H1 (cell line): ENCODE results near the gene CDK10. TPM values are rescaled to one million over a fixed set of nuclear protein-coding genes. Genes with fewer than 3 reads are reported as not detected.

ENCODE experiments used
- ATF2 ChIP-seq: IDR thresholded peaks from 2 replicates; pipeline ENCODE4 v1.6.1; 2012; ENCODE audit warnings: low read length, inconsistent platforms
- polyA plus RNA-seq, 7 experiments: library from polyadenylated mRNA; depleted of rRNA in 3 of 7; stranded (reverse) in 5 of 7; unstranded in 2 of 7; fragments of >200 nt in 5 of 7; fragments of 200-250 nt in 2 of 7; gene quantifications; 1 replicate in 5 of 7; 2 replicates in 1 of 7; 4 replicates in 1 of 7; pipeline versions ENCODE4 v1.2.1 to v1.2.3, GENCODE V29; 2011 to 2013; ENCODE audit warnings: missing spikeins in 2 of 7, mixed read lengths in 2 of 7
- total RNA-seq: library from RNA; stranded (reverse); fragmentation: NEBNext Ultra II Directional; extraction: Animal tissue kit (Norgen Biotek cat#: 25700); gene quantifications from 2 replicates; pipeline ENCODE4 v1.2.1, GENCODE V29; 2021

Gene CDK10
- total and polyA plus RNA-seq, 2 of the 8 experiments (the other 6 are each of a cell fraction or from before 2014, with no cell fraction given), result 49.5 to 83.9 TPM

GRCh38 chr16:89701425-89702406, 15.2 kb downstream of the CDK10 start, which contains the start of gene SPATA2L (continued):
- no peak for TF ChIP-seq ATF2
